Non-pigmented ciliary epithelial cell (primary cell): ENCODE measurements around the gene CEBPE.

Source experiments
- DNase-seq: peaks from one replicate; pipeline ENCODE4 v3.0.0-alpha.2; 2010; ENCODE audit warnings: low read depth

Gene CEBPE

DNA sequence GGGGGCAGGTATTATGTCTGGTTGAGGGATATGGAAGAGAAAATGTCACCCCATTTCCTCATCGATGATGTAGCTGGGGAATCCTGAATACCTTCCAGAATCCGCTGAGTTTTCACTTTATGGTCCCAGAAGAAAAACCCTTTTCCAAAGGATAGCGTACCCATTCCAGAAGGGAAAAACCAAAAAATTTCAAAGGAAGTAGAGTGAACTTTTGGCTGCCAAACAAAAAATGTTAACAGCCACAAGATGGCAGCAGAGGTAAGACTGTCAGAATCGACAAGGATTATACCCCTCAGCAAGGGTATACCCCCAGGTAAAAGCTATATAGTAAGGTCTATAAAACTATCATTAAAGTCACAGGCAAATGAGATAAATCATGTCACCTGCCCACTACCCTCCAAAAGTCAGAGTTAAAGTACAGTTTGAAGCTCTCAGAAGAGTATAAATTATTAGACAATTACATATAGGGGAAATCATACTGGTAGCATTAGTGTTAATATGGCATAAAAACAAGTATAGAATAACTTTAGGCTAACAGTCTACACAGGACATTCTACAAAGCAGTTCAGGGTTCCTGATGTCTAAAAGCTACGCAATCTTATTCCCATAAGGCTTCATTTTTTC lies 42.2 kb downstream of the CEBPE start:
- DNase-seq = no peak

DNA sequence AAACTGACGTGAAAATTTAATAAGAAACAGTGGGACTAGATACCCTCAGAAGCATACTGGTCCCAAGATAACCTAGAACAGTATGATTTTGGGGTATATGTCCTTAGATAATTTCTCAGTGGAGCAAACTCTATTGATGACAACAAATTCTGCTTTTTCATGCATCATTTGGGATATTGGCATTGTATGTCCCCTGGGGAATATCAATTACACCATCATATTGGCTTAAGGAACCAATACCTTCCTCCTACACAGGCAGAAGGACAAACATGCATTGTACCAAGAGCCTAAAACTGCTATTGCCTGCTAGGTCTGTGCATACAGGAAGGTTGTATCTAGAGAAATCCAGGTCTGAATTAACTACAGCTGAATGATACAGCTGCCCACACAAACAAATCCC lies 44.1 kb downstream of the CEBPE start:
- DNase-seq = no peak

DNA sequence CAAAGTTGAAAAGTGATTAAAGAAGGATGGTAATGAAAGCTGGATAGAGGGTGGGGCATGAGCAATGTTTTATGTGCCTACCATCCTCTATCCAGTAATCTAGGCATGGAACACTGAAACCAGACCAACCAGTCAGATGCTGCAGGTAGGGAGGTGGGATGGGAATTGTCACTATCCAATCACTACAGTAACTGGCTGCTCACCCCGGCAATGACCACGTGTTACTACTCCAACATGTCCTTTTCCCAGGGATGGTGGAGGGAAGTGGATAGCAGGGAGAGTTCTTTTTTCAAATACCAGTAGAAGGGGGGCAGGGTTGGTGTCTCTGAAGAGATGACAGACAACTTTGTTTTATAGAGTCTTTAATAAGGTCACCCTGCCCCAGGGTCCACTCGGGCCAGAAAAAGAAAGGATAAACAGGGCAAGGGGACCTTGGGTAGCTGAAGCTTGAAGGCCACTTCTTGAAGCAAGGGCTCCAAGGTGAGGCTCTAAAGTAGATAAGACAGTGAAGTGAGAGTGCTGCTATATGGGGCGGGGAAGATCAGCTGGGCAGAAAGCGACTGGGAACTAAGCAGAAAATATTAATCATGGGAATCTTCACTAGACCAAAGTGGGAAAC lies 47.0 kb downstream of the CEBPE start:
- DNase-seq = no peak

DNA sequence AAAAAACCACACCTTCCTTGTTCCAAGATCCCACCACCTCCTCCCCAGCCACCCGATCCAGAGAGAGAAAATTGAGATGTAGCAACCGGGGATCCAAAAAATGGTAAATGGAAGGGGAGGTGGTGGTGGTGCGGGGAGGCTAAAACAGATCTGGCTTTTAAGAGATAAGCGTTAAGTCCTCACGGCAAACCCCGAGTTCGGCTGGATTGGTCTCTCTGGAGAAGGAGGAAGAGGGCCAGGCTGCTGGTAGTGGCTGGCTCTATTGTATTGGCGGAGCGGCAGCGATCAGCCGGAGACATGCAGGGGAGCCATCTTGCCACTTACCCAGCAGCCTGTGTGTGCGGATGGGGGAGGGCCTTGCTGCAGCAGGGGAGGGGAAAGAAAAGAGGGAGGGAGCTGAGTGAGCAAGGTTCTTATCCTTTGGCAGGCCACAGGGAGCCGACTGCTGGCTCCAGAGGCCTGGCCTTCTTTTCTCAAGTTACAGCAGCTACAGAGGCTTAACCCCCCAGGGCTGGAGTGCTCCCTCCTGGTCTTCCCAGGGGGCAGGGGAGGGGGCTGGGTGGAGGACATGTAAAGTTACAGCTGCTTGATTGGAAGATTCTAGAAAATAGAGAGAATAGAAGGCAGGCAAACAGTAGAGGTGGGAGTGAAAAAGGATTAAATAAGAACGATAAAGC lies 47.7 kb downstream of the CEBPE start:
- peak; percentile 86 for DNase-seq

DNA sequence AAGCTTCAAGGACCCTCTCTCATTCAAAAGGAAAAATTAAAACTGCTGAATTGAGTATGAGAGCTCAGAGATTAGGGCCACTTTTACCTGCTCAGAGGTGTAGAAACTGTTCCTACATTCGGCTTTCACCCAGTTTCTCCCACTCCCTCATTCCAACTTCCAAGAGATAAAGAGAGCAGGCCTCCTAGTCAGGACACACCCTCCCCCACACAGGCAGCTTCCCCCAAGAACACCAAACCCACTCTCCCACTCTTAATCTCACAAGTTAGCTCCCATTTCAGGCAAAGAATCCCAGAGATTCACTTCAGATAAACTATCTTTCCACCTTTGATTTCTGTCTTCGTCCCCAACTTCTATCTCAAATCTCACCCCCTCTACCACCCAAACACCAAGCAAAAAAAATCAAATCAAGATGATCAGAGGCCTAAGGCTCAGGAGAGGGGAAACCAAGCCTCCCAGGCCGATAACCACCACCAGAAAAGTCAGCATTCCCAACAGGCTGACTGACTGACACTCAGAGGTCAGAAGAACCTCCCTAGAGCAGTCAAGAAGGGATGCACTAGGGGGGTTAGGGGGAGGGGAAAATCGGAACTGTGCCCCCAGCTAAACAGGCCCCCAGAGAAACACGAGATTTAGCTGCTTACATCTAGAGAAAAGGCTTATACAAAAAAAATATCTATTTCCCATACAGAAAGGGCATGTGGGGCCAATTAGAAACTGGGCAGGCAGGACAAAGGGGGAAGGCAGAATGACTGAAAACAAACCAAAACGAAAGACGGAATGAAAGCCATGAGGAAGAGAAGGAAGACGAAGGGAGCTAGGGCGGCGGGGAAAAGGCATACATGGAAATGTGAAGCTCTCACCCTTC lies 48.6 kb downstream of the CEBPE start:
- no peak for DNase-seq

DNA sequence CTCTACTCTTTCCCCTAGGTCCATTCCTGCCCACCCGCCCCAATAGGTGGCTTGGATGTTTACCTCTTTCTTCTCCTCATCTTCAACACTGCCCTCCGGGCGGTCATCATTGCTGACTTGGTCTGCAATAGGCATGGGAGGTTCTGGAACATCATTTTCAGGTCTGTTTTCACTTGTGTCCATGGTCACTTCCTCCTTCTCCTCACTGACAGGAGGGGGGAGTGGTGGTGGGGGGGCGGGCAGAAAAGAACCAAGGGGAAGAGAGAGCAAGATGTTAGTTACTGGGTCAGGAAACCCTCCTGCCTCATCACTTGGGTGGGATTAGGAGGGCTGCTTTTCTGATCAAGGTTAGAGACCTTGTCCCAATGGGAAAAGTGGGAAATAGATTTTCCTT lies 49.6 kb downstream of the CEBPE start:
- no peak for DNase-seq

DNA sequence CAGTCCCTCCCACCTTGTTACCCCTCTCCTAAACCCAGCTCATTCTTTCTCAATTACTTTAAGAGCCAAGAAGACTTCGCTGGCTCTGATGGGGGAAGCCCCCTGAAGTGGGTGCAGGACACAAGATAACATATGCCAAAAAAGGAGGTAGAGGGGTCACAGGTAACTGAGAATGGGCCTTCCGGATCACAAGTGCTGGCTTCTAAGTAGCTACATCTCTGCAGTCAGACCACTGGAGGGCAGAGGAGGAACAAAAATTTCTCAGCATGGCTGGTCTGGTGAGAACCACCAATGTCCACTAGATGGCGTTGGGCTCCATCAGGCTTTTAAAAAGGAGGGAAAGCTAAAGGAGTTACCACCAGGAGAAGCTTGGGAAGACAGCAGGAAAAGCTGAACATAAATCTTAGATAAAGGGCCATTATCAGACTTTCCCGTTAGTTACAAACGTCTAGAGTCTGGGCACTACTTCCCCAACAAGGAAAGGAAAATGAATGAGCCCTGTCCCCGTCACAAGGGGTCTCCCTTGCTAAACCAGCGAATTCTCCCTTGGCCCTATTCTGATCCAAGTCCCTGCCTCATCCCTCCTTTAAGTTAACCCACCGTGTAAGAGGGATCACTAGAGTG lies 50.2 kb downstream of the CEBPE start:
- DNase-seq = peak; percentile 81

DNA sequence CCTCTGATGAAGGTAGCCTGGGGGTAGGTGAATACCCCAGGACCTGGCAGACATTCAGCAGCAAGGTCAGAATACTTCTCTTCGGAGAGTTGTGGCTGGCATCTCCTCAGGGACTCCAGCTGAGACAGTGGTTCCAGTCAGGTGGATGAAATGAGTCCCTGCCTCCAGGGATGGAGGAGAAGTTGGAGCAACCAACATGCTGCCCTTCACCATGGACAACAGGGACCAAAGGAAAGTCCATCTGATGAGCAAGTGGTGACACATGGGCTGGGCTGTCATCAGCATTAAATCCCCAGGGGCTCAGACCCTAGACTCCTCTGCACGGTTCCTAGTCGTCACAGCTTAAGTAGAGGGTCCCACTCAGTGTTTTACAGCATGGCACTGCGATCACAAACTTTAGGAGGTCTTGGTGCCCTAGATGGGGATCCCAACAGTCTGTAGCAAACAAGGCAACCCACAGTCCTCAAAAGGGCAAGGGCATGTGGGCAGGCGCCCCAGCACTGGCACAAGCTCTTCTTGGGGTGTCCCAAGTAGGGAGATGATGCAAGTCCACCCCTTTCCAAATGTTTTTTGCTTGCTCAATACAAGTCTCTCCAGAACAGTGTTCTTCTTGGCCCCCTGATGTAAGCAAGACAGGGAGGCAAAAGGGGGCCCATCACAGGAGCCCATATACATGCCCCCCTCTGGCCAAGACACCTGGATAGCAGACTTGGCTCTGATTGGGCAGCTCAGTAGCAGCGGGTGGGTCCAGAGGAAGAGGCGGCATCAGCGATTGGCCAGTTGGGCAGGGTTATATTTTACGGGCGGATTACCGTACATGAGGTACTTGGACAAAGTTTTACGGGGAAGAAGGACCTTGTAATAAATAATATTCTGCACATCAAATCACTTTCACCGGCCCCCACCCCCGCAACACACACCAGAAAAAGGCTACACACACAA lies 50.9 kb downstream of the CEBPE start:
- no peak for DNase-seq
